H9 (cell line): ENCODE data around the gene ZNF69. TPM values are rescaled to one million over a fixed set of nuclear protein-coding genes. Genes with fewer than 3 reads are reported as not detected.

ENCODE experiments used
- DNase-seq: peaks from one replicate; pipeline ENCODE4 v3.0.0-alpha.2; 2017
- H2AFZ ChIP-seq: one replicate; pipeline ENCODE4 v1.6.1; 2013; ENCODE audit warnings: mild to moderate bottlenecking, low read length, control low read depth, moderate library complexity
- H2AK5ac ChIP-seq: 2 replicates; pipeline ENCODE4 v1.6.1; 2013; ENCODE audit warnings: low read length, control low read depth, mixed read lengths; ENCODE audit not compliant: insufficient read length
- H2BK120ac ChIP-seq: one replicate; pipeline ENCODE4 v1.6.1; 2013; ENCODE audit warnings: low read depth, mild to moderate bottlenecking, low read length, control low read depth, inconsistent platforms; ENCODE audit not compliant: poor library complexity, severe bottlenecking
- H2BK12ac ChIP-seq: 2 replicates; pipeline ENCODE4 v1.6.1; 2013; ENCODE audit warnings: low read length, control low read depth, mixed read lengths, low read depth; ENCODE audit not compliant: insufficient read length
- H2BK15ac ChIP-seq: 2 replicates; pipeline ENCODE4 v1.6.1; 2013; ENCODE audit warnings: low read depth, low read length, control low read depth
- H2BK20ac ChIP-seq: one replicate; pipeline ENCODE4 v1.6.1; 2013; ENCODE audit warnings: low read depth, mild to moderate bottlenecking, low read length, control low read depth, inconsistent platforms; ENCODE audit not compliant: poor library complexity, severe bottlenecking
- H2BK5ac ChIP-seq: 2 replicates; pipeline ENCODE4 v1.6.1; 2013; ENCODE audit warnings: low read length, control low read depth, mixed read lengths; ENCODE audit not compliant: insufficient read length
- H3K14ac ChIP-seq: 2 replicates; pipeline ENCODE4 v1.6.1; 2013; ENCODE audit warnings: low read length, control low read depth; ENCODE audit not compliant: insufficient read depth
- H3K18ac ChIP-seq: 2 replicates; pipeline ENCODE4 v1.6.1; 2013; ENCODE audit warnings: low read depth, mild to moderate bottlenecking, mixed read lengths, low read length, control low read depth; ENCODE audit not compliant: insufficient read length
- H3K23ac ChIP-seq: 2 replicates; pipeline ENCODE4 v1.6.1; 2013; ENCODE audit warnings: low read length, control low read depth, mixed read lengths, low read depth; ENCODE audit not compliant: insufficient read length
- H3K23me2 ChIP-seq: 2 replicates; pipeline ENCODE4 v1.6.1; 2013; ENCODE audit warnings: low read depth, mild to moderate bottlenecking, mixed read lengths, low read length, control low read depth; ENCODE audit not compliant: insufficient read length, poor library complexity, severe bottlenecking
- H3K27ac ChIP-seq: 2 replicates; pipeline ENCODE4 v1.5.1; 2013; ENCODE audit warnings: low read length, control low read depth, mixed read lengths, low read depth; ENCODE audit not compliant: insufficient read length
- H3K27me3 ChIP-seq: 2 replicates; pipeline ENCODE4 v1.6.1; 2013; ENCODE audit warnings: low read length, control low read depth, inconsistent platforms; ENCODE audit not compliant: insufficient read depth
- H3K4ac ChIP-seq: 2 replicates; pipeline ENCODE4 v1.6.1; 2013; ENCODE audit warnings: low read depth, mild to moderate bottlenecking, control low read depth, inconsistent platforms, low read length, moderate library complexity
- H3K4me1 ChIP-seq: 2 replicates; pipeline ENCODE4 v1.6.1; 2013; ENCODE audit warnings: low read length, control low read depth, inconsistent platforms; ENCODE audit not compliant: insufficient read depth
- H3K4me2 ChIP-seq: 2 replicates; pipeline ENCODE4 v1.6.1; 2013; ENCODE audit warnings: low read length, control low read depth, mixed read lengths; ENCODE audit not compliant: insufficient read length, insufficient read depth
- H3K56ac ChIP-seq: 2 replicates; pipeline ENCODE4 v1.6.1; 2013; ENCODE audit warnings: low read depth, mild to moderate bottlenecking, mixed read lengths, low read length, control low read depth; ENCODE audit not compliant: insufficient read length
- H3K79me1 ChIP-seq: 2 replicates; pipeline ENCODE4 v1.6.1; 2013; ENCODE audit warnings: low read depth, mild to moderate bottlenecking, moderate library complexity, low read length, control low read depth, inconsistent platforms; ENCODE audit not compliant: insufficient read depth, poor library complexity, severe bottlenecking
- H3K79me2 ChIP-seq: 2 replicates; pipeline ENCODE4 v1.6.1; 2013; ENCODE audit warnings: low read length, control low read depth, inconsistent platforms; ENCODE audit not compliant: insufficient read depth
- H3K9ac ChIP-seq: 2 replicates; pipeline ENCODE4 v1.6.1; 2013; ENCODE audit warnings: low read length, control low read depth, mixed read lengths; ENCODE audit not compliant: insufficient read length; ENCODE audit errors: extremely low read depth
- H3K9me3 ChIP-seq: one replicate; pipeline ENCODE4 v1.6.1; 2013; ENCODE audit warnings: low read depth, low read length, inconsistent platforms; ENCODE audit not compliant: control insufficient read depth
- H3T11ph ChIP-seq: one replicate; pipeline ENCODE4 v1.6.1; 2013; ENCODE audit warnings: mild to moderate bottlenecking, low read length, control low read depth, inconsistent platforms
- H4K20me1 ChIP-seq: one replicate; pipeline ENCODE4 v1.6.1; 2013; ENCODE audit not compliant: control insufficient read depth, insufficient read length, insufficient read depth
- H4K5ac ChIP-seq: 2 replicates; pipeline ENCODE4 v1.6.1; 2013; ENCODE audit warnings: low read depth, mild to moderate bottlenecking, mixed read lengths, low read length, control low read depth; ENCODE audit not compliant: insufficient read length
- H4K8ac ChIP-seq: replicated peaks from 2 replicates; pipeline ENCODE4 v1.6.1; 2013; ENCODE audit warnings: low read length, control low read depth, mixed read lengths, low read depth; ENCODE audit not compliant: insufficient read length
- H4K91ac ChIP-seq: 2 replicates; pipeline ENCODE4 v1.6.1; 2013; ENCODE audit warnings: low read depth, mild to moderate bottlenecking, moderate library complexity, mixed read lengths, low read length, control low read depth; ENCODE audit not compliant: insufficient read length
- H3K27ac Mint-ChIP-seq, 3 experiments: 2 replicates in 2 of 3; 3 replicates in 1 of 3; pipeline ENCODE4 v1.8.0; 2020 to 2021; ENCODE audit warnings: mixed read lengths in 3 of 3, mild to moderate bottlenecking in 1 of 3, moderate library complexity in 1 of 3
- H3K27me3 Mint-ChIP-seq: 2 replicates; pipeline ENCODE4 v1.8.0; 2021; ENCODE audit warnings: low read depth, mild to moderate bottlenecking, moderate library complexity, mixed read lengths
- H3K36me3 Mint-ChIP-seq, 3 experiments: 2 replicates in 2 of 3; 3 replicates in 1 of 3; pipeline ENCODE4 v1.8.0; 2020 to 2021; ENCODE audit warnings: low read depth in 3 of 3, mixed read lengths in 3 of 3; ENCODE audit not compliant: insufficient read depth in 1 of 3
- H3K4me1 Mint-ChIP-seq, 2 experiments: 2 replicates each; pipeline ENCODE4 v1.8.0; 2020; ENCODE audit warnings: mixed read lengths in 2 of 2
- H3K4me3 Mint-ChIP-seq, 2 experiments: 2 replicates in 1 of 2; 3 replicates in 1 of 2; pipeline ENCODE4 v1.8.0; 2020 to 2021; ENCODE audit warnings: mild to moderate bottlenecking in 2 of 2, mixed read lengths in 2 of 2, moderate library complexity in 1 of 2
- H3K9me3 Mint-ChIP-seq, 2 experiments: 2 replicates in 1 of 2; 3 replicates in 1 of 2; pipeline ENCODE4 v1.8.0; 2020; ENCODE audit warnings: mild to moderate bottlenecking in 2 of 2, mixed read lengths in 2 of 2, moderate library complexity in 1 of 2
- CTCF ChIP-seq: fragments of 200-600 bp; sonication (generic); conservative IDR thresholded peaks from 3 replicates; pipeline ENCODE4 v1.8.0; 2021; ENCODE audit warnings: antibody characterized with exemption, mild to moderate bottlenecking
- WGBS: extraction: QIAGEN DNeasy Blood & Tissue Kit; methylation state at CpG from one replicate; pipeline ENCODE4 v1.1.7; 2013; ENCODE audit warnings: missing lambda C conversion rate, low lambda C conversion rate, mixed read lengths; ENCODE audit not compliant: insufficient read length; ENCODE audit errors: extremely low coverage; 5-methylcytosine and 5-hydroxymethylcytosine counted together
- total RNA-seq: library from RNA; stranded (reverse); gene quantifications from 2 replicates; pipeline ENCODE4 v1.2.1, GENCODE V29; 2021

Gene ZNF69
- total RNA-seq, 1 experiment from 2014 or later: 27.3 TPM

GRCh38 chr19:11927227-11927626 is 39.6 kb downstream of the ZNF69 start:
- TF ChIP-seq CTCF: no peak
- H3K36me3 Mint-ChIP-seq: peaks cover 5 to 54% (median 49%) of the 10 kb centered on the region in 3 experiments

More at GRCh38 chr19:11927227-11927626, 39.6 kb downstream of the ZNF69 start:
- no peak overlapping the region for H3K9ac ChIP-seq
- no peaks in the 10 kb centered on the region; the same call in 1 of the 2 replicates for H3K4me1 ChIP-seq
- H4K20me1 ChIP-seq: no peaks in the 10 kb centered on the region
- H2BK120ac ChIP-seq: no peak overlapping the region
- no peak overlapping the region for H3K27ac ChIP-seq
- no peaks in the 10 kb centered on the region for H3K9me3 ChIP-seq
- H3K27ac Mint-ChIP-seq: no peak overlapping the region
- no peak overlapping the region for H3K56ac ChIP-seq
- H3K4me3 Mint-ChIP-seq: no peak overlapping the region
- no peak overlapping the region for H3T11ph ChIP-seq
- H3K27me3 ChIP-seq: no peaks in the 10 kb centered on the region
- H3K79me1 ChIP-seq: peaks cover 10% of the 10 kb centered on the region
- no peak overlapping the region for H3K14ac ChIP-seq
- H3K4me2 ChIP-seq: no peak overlapping the region
- no peak overlapping the region for H2AK5ac ChIP-seq
- no peak overlapping the region for H2BK20ac ChIP-seq
- no peak overlapping the region for H4K8ac ChIP-seq
- peaks cover 13 to 52% of the 10 kb centered on the region in 2 experiments; a peak in 4 of 5 replicates for H3K9me3 Mint-ChIP-seq
- H3K18ac ChIP-seq: no peak overlapping the region
- no peak overlapping the region for H3K23ac ChIP-seq
- no peak overlapping the region for H2BK15ac ChIP-seq
- no peak overlapping the region for H2AFZ ChIP-seq
- WGBS: no CpG with 5 or more reads among the region's 3 CpGs
- no peaks in the 10 kb centered on the region for H3K79me2 ChIP-seq
- H4K5ac ChIP-seq: no peak overlapping the region
- DNase-seq: no peak
- H2BK12ac ChIP-seq: no peak overlapping the region
- H3K23me2 ChIP-seq: peaks cover 12% of the 10 kb centered on the region
- no peak overlapping the region for H4K91ac ChIP-seq
- peaks cover 11% of the 10 kb centered on the region for H3K27me3 Mint-ChIP-seq
- H2BK5ac ChIP-seq: no peak overlapping the region
- H3K4me1 Mint-ChIP-seq: peaks cover 20 to 25% of the 10 kb centered on the region in 2 experiments
- no peak overlapping the region for H3K4ac ChIP-seq
